NCI-H128 (cell line): ENCODE data around the gene CARD14.

Experiments used
- DNase-seq: peaks from one replicate; lab custom pipeline; 2025; ENCODE audit not compliant: unreplicated experiment; lab: John Stamatoyannopoulos, UW

The CARD14 gene

GRCh38 chr17:80169784-80170500, at the start of gene CARD14:
CARD14 (plus strand) TSS chr17:80170030; CDS start chr17:80181439, 11,409 bp downstream.
- DNase-seq = no peak

- no peak for DNase-seq
These were observed 47.7 kb upstream of the CARD14 start for GRCh38 chr17:80122026-80122575.

DNA sequence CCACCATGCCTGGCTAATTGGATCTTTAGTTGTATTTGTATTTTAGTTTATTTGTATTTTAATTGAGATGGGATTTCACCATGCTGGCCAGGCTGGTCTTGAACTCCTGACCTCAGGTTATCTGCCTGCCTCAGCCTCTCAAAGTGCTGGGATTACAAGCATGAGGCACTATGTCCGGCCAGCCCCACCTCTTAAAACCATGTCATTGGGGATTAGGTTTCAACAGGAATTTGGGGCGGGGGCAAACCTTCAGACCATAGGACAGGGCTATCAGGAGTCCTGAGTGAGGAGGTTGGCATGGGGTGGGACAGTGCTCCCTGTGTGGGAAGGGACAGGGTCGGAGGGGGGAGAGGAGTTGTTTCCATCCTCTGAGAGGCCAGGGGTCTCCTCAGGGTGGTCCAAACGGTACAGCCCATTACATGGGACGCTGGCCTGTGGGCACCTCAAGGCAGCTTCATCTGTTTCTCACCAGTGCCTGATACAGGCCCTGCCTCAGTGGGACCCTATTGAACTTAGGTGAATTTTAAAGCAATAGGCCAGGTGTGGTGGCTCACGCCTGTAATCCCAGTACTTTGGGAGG, 46.8 kb upstream of the CARD14 start:
- DNase-seq = no peak

DNA sequence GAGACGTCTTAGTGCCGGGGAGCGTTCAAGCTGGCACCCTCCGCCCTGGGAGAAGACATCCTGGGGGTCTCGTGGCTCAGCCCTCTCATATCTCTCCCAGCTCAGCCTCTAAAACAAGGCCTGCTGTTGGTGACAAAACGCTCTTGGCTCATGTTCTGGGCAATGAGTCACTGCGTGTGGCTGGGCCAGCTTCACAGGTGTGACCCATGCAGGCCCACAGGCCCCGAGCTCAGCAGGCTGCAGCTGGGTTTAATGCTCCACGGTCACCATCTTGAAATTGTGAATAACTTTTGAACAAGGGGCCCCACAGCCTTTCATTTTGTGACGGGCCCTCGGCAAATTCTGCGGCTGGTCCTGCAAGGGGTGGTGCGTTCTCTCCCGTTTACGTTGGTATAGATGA, 46.0 kb upstream of the CARD14 start:
- DNase-seq = no peak

GRCh38 chr17:80124351-80124981, 45.4 kb upstream of the CARD14 start:
- DNase-seq = no peak

- no peak for DNase-seq
These were observed 44.0 kb upstream of the CARD14 start for GRCh38 chr17:80125656-80126448.

GRCh38 chr17:80126449-80126715, 43.4 kb upstream of the CARD14 start:
- DNase-seq = no peak

DNA sequence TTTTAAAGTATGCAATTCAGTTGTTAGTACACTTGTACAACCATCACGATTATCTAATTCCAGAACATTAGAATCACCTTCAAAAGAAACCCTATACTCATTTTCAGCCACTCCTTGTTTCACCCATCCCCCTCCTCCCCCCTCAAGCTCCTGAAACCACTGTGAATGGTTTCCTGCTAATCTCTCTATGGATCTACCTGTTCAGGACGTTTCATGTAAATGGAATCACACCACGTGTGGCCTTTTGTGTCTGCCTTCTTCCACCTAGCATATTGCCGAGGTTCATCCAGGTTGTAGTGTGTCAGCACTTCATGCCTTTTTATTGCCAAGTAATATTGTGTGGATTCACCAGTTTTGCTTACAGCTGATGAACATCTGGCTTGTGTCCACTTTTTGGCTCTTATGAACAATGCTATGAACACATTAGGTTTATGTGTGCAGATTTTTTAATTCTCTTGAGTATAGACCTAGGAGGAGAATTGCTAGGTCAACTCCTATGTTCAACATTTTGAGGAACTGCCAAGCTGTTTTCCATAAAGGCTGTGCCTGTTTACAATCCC, 40.7 kb upstream of the CARD14 start:
- no peak for DNase-seq

- DNase-seq = no peak
These were observed 38.8 kb upstream of the CARD14 start for GRCh38 chr17:80130992-80131391.

DNA sequence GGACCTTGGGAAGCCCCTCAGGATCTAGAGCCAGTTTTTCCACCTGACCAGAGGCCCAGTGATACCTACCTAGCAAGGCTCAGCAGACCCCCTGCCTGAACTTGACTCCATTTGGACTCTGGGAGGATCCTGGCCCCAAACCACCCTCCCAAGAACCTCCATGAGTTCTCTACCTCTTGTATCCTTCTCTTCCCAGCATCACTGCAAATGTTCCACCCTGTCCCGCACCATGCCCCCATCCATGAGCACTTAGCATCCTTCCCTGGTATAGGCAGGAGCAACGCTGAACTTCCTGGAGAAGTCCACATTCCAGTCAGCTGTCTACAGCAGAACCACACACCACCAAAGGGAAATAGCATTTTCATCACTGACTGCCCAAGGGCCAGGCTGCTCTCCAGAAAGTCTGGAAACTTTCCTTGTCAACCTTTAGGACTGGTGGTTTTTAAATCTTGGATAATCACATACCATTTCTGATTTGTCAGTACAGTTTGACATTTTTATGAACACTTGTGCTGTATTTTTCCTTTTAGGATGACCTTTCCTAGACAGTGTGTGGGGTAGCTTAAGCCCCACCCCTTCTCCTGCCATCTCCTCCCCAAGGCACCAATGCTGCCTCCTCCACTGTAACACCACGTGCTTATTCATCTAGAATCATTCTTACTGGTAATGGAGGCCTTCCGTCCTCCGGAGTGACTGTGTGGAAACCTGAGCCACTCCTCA, 36.8 kb upstream of the CARD14 start:
- DNase-seq = no peak

GRCh38 chr17:80133626-80133970, 36.2 kb upstream of the CARD14 start:
- no peak for DNase-seq

DNA sequence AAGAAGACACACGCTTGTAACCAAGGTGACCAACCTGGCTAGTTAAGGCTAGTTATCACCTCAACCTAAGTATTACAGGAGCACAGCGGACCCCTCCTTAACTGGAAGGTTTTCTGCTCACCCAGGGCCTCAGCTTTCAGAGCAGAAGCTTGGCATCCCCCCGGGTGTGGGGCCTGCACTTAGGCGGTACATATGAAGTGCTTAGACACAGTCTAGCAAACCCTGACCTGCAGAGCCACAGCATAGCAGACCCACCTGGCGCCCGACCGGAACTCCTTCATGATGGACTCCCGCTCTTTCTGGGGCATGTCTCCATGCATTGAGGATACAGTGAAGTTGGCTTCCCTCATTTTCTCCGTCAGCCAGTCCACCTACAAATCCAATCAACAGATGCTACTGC, 32.7 kb upstream of the CARD14 start:
- no peak for DNase-seq

- DNase-seq = no peak
These were observed 30.9 kb upstream of the CARD14 start for GRCh38 chr17:80138856-80139426.

- DNase-seq = no peak
These were observed 28.2 kb upstream of the CARD14 start for GRCh38 chr17:80141463-80142165.

- no peak for DNase-seq
These were observed 26.9 kb upstream of the CARD14 start for GRCh38 chr17:80142929-80143328.

DNA sequence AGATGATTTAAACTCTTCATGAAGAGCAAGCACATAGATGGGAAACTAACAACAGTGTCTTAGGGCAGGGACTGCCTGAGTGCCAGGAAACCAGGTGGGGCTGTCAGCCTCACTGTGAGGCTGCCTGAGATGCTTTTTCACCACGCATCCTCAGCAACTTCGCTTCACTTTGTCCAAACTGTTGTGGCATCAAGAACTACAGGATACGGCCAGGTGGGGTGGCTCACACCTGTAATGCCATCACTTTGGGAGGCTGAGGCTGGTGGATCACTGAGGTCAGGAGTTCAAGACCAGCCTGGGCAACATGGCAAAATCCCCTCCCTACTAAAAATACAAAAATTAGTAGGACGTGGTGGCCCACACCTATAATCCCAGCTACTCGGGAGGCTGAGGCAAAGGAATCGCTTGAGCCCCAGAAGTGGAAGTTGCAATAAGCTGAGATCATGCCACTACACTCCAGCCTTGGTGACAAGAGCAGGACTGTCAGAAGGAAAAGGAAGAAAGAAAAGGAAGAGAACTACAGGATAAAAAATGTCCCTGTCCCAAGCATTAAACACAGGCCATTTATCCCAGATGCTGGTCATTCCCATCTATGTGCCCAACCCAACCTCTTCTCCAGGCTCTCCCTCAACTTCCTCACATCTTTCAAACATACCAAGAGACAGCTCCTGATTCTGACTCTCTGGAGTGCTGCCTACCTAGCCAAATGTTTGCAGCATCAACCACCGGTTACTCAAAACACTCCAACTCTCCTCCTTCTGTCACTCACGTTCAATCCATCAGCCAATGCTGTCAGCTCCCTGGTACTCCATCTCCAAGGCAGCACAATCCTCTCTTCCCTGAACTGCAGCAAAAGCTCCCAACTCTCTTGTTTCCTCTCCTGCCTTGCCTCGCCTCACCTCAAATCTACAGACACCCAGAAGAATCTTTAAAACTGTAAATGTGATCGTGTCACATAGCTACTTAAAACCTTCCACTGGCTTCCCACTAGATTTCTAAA, 24.5 kb upstream of the CARD14 start:
- no peak for DNase-seq

GRCh38 chr17:80146121-80147034, 23.5 kb upstream of the CARD14 start:
- no peak for DNase-seq
